DOHH2 (cell line): ENCODE results near the gene FAM111B.

Experiments
- H3F3A ChIP-seq: fragments of 200-600 bp; sonication (generic), shearing (Covaris generic); 2 replicates; pipeline ENCODE4 v1.6.0; 2016; ENCODE audit warnings: antibody characterized with exemption, mild to moderate bottlenecking; ENCODE audit not compliant: control insufficient read depth, insufficient read depth
- H3K27ac ChIP-seq: fragments of 200-600 bp; sonication (generic); 2 replicates; pipeline ENCODE4 v1.5.1; 2014; ENCODE audit warnings: low read depth, mild to moderate bottlenecking, low read length, moderate library complexity
- H3K27me3 ChIP-seq: fragments of 200-600 bp; sonication (generic); 2 replicates; pipeline ENCODE4 v1.6.1; 2014; ENCODE audit warnings: mild to moderate bottlenecking, low read length, mixed read lengths; ENCODE audit not compliant: control insufficient read depth
- H3K36me3 ChIP-seq: fragments of 200-600 bp; sonication (generic); 2 replicates; pipeline ENCODE4 v1.6.1; 2014; ENCODE audit warnings: mild to moderate bottlenecking, low read length, moderate library complexity, mixed read lengths; ENCODE audit not compliant: control insufficient read depth
- H3K4me1 ChIP-seq: fragments of 200-600 bp; sonication (generic); 2 replicates; pipeline ENCODE4 v1.6.1; 2014; ENCODE audit warnings: mild to moderate bottlenecking, low read length, mixed read lengths; ENCODE audit not compliant: control insufficient read depth
- H3K4me2 ChIP-seq: fragments of 200-600 bp; sonication (generic); 2 replicates; pipeline ENCODE4 v1.6.0; 2014; ENCODE audit warnings: mild to moderate bottlenecking, low read length, moderate library complexity
- H3K4me3 ChIP-seq: fragments of 200-600 bp; sonication (generic); 2 replicates; pipeline ENCODE4 v1.5.1; 2014; ENCODE audit warnings: mild to moderate bottlenecking, low read length, mixed read lengths
- H3K79me2 ChIP-seq: fragments of 200-600 bp; sonication (generic); 2 replicates; pipeline ENCODE4 v1.6.1; 2014; ENCODE audit warnings: mild to moderate bottlenecking, low read length, mixed read lengths; ENCODE audit not compliant: control insufficient read depth
- H3K9me2 ChIP-seq: fragments of 200-600 bp; sonication (generic); replicated peaks from 2 replicates; pipeline ENCODE4 v1.6.1; 2014; ENCODE audit warnings: mild to moderate bottlenecking, low read length, mixed read lengths; ENCODE audit not compliant: control insufficient read depth
- H3K9me3 ChIP-seq: fragments of 200-600 bp; sonication (generic); 2 replicates; pipeline ENCODE4 v1.6.1; 2014; ENCODE audit warnings: antibody characterized with exemption, low read length, mixed read lengths; ENCODE audit not compliant: control insufficient read depth, insufficient read depth
- H4K20me1 ChIP-seq: fragments of 200-600 bp; sonication (generic); 2 replicates; pipeline ENCODE4 v1.6.0; 2014; ENCODE audit warnings: low read depth, mild to moderate bottlenecking, antibody characterized with exemption, low read length, moderate library complexity; ENCODE audit not compliant: control insufficient read depth, insufficient read depth
- CTCF ChIP-seq: fragments of 200-600 bp; sonication (generic); IDR thresholded peaks from one replicate; pipeline ENCODE4 v1.5.1; 2014; ENCODE audit warnings: antibody characterized with exemption, mild to moderate bottlenecking, low read depth, low read length; ENCODE audit not compliant: poor library complexity, severe bottlenecking
- EZH2phosphoT487 ChIP-seq: fragments of 200-600 bp; sonication (generic); IDR thresholded peaks from 2 replicates; pipeline ENCODE4 v1.6.1; 2017; ENCODE audit warnings: borderline replicate concordance, mild to moderate bottlenecking, antibody characterized with exemption, low read length, moderate library complexity, mixed read lengths

Gene FAM111B

GRCh38 chr11:59141673-59142460 is 34.8 kb downstream of the FAM111B start:
- no peaks in the 10 kb centered on the region for H3K27me3 ChIP-seq
- peaks cover 56% of the 10 kb centered on the region for H3K4me1 ChIP-seq
- H3K27ac ChIP-seq = no peak overlapping the region; the same call in 1 of the 2 replicates
- no peaks in the 10 kb centered on the region for H3K9me2 ChIP-seq
- TF ChIP-seq EZH2phosphoT487 (no peak), CTCF (no peak)
- H3F3A ChIP-seq = peaks cover 12% of the 10 kb centered on the region
- H4K20me1 ChIP-seq = no peaks in the 10 kb centered on the region
- peak overlapping the region; percentile 84 for H3K4me2 ChIP-seq
- peaks cover 17% of the 10 kb centered on the region for H3K36me3 ChIP-seq
- H3K9me3 ChIP-seq = peaks cover 14% of the 10 kb centered on the region
- H3K4me3 ChIP-seq = peak overlapping the region; percentile 83
- no peaks in the 10 kb centered on the region for H3K79me2 ChIP-seq

- Histone ChIP-seq H3K27ac (peak within 1 kb of the TSS; percentile 43), H3F3A (peaks cover 12% of the 10 kb centered on the region), H3K9me2 (no peaks in the 10 kb centered on the region), H3K4me1 (peaks cover 66% of the 10 kb centered on the region), H4K20me1 (no peaks in the 10 kb centered on the region), H3K4me3 (peak within 1 kb of the TSS; percentile 83), H3K36me3 (peaks cover 23% of the 10 kb centered on the region), H3K79me2 (no peaks in the 10 kb centered on the region), H3K27me3 (no peaks in the 10 kb centered on the region), H3K9me3 (peaks cover 15% of the 10 kb centered on the region), H3K4me2 (peak within 1 kb of the TSS; percentile 84)
- TF ChIP-seq EZH2phosphoT487 (no peak), CTCF (peak; percentile 62)
Measured at GRCh38 chr11:59142530-59143507, 35.8 kb downstream of the FAM111B start, which contains the start of gene FAM111A. Gene FAM111A, plus strand, starts transcription at chr11:59142856. Its CDS starts 6,017 bp downstream, at chr11:59148873.

- H3K27ac ChIP-seq = peak overlapping the region; percentile 43
- no peaks in the 10 kb centered on the region for H3K79me2 ChIP-seq
- TF ChIP-seq CTCF (no peak), EZH2phosphoT487 (no peak)
- peaks cover 28% of the 10 kb centered on the region for H3K9me3 ChIP-seq
- H3K4me1 ChIP-seq = peaks cover 75% of the 10 kb centered on the region
- H3K9me2 ChIP-seq = no peaks in the 10 kb centered on the region
- peaks cover 12% of the 10 kb centered on the region for H3F3A ChIP-seq
- H3K4me3 ChIP-seq = peak overlapping the region; percentile 83
- no peaks in the 10 kb centered on the region for H3K27me3 ChIP-seq
- H4K20me1 ChIP-seq = no peaks in the 10 kb centered on the region
- peak overlapping the region; percentile 84 for H3K4me2 ChIP-seq
- peaks cover 36% of the 10 kb centered on the region for H3K36me3 ChIP-seq
Measured at GRCh38 chr11:59144096-59144495, 37.1 kb downstream of the FAM111B start.
